Sigmoid colon (tissue), 4 donors: ENCODE data around the gene GEMIN7.

Experiments
- CTCF ChIP-seq, 4 experiments: fragments of 450-650 bp in 3 of 4; fragments of 200-600 bp in 1 of 4; IDR thresholded peaks; one replicate each; pipeline ENCODE4 v1.5.1; 2016 to 2019; ENCODE audit warnings: antibody characterized with exemption in 4 of 4, mild to moderate bottlenecking in 3 of 4, moderate library complexity in 2 of 4
- EP300 ChIP-seq, 4 donors: sonication (generic); formaldehyde crosslinking; IDR thresholded peaks; one replicate each; pipeline ENCODE4 v1.6.1; 2017; ENCODE audit warnings: antibody characterized with exemption in 4 of 4
- POLR2A ChIP-seq, 2 donors: fragments of 450-650 bp; IDR thresholded peaks; one replicate each; pipeline ENCODE4 v1.6.1; 2016; ENCODE audit warnings: antibody characterized with exemption in 2 of 2, mild to moderate bottlenecking in 2 of 2, moderate library complexity in 2 of 2

GRCh38 chr19:45110851-45111266 is 31.8 kb downstream of the GEMIN7 start:
- TF ChIP-seq POLR2A (IDR thresholded peaks at IDR 0.05) (no peak), CTCF (IDR thresholded peaks at IDR 0.05) (no peak), EP300 (IDR thresholded peaks at IDR 0.05) (no peak)
